ENCODE data around the gene CANT1.

DNA sequence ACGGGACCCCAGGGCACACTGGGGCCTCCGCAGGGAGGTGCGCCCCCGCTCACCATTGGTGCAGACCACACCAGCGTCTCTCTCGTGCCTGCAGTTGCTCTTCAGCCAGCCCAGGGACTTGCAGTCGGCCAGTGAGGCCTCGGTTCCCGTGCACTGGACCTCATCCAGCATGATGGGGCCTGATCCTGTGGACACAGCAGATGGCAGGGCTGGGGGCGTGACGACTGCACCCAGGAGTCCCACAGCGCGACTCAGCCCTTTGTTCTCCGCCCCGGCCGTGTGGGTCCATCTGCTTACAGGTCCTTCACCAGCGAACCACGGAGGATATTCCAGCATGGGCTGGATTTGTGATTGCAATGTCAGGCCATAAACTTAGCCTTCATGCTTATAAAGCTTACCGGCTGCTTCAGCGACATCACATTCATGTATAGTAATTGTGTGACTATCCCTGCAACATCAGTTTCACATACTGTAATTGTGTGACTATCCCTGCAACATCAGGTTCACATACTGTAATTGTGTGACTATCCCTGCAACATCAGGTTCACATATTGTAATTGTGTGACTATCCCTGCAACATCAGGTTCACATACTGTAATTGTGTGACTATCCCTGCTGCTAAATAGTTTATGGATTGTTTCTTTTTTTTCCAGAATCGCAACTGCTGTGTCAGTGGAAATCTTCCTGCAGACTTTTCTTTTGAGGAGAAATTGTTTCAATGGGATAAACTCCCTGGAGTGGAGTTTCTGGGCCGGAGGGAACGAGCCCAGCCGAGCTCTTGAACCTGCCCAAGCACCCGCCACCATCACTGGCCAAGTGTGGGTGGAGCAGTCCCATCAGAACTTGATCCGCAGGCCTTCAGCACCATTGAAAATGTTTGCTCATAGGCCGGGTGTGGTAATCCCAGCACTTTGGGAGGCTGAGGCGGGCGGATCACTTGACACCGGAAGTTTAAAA lies 34.7 kb downstream of the CANT1 start:
- TF ChIP-seq, protein P1, sequence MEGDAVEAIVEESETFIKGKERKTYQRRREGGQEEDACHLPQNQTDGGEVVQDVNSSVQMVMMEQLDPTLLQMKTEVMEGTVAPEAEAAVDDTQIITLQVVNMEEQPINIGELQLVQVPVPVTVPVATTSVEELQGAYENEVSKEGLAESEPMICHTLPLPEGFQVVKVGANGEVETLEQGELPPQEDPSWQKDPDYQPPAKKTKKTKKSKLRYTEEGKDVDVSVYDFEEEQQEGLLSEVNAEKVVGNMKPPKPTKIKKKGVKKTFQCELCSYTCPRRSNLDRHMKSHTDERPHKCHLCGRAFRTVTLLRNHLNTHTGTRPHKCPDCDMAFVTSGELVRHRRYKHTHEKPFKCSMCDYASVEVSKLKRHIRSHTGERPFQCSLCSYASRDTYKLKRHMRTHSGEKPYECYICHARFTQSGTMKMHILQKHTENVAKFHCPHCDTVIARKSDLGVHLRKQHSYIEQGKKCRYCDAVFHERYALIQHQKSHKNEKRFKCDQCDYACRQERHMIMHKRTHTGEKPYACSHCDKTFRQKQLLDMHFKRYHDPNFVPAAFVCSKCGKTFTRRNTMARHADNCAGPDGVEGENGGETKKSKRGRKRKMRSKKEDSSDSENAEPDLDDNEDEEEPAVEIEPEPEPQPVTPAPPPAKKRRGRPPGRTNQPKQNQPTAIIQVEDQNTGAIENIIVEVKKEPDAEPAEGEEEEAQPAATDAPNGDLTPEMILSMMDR (conservative IDR thresholded peaks at IDR 0.05 in 1 of 2, IDR thresholded peaks at IDR 0.05 in 1 of 2; ENCODE audit: low read depth in 1 of 2, low read length in 2 of 2): no peak
- TF ChIP-seq EZH2 (IDR thresholded peaks at IDR 0.05; ENCODE audit: low read length, missing control alignments): no peak
